ENCODE results near the gene NKX3-2.

The NKX3-2 gene

GRCh38 chr4:13526658-13527057, 17.6 kb downstream of the NKX3-2 start:
- no peak for DNase-seq (ENCODE audit: low read depth)

GRCh38 chr4:13525606-13526281, 18.6 kb downstream of the NKX3-2 start:
- no peak for DNase-seq (ENCODE audit: low read depth)
- no peak overlapping the region for H3K4me3 ChIP-seq (ENCODE audit: low read depth, low read length)
- TF ChIP-seq CTCF (conservative IDR thresholded peaks at IDR 0.05; ENCODE audit: low read depth, low read length) = no peak

More at GRCh38 chr4:13526658-13527057, 17.6 kb downstream of the NKX3-2 start:
- no peak for TF ChIP-seq CTCF (conservative IDR thresholded peaks at IDR 0.05; ENCODE audit: low read depth, low read length)
- H3K4me3 ChIP-seq (ENCODE audit: low read depth, low read length) = no peak overlapping the region

- H3K4me3 ChIP-seq (ENCODE audit: low read depth, low read length) = no peak overlapping the region
- DNase-seq (ENCODE audit: low read depth) = peak; percentile 56
- no peak for TF ChIP-seq CTCF (conservative IDR thresholded peaks at IDR 0.05; ENCODE audit: low read depth, low read length)
Observed at GRCh38 chr4:13524504-13525243, 19.6 kb downstream of the NKX3-2 start.

- TF ChIP-seq CTCF (conservative IDR thresholded peaks at IDR 0.05; ENCODE audit: low read depth, low read length) = no peak
- H3K4me3 ChIP-seq (ENCODE audit: low read depth, low read length) = no peak overlapping the region
- DNase-seq (ENCODE audit: low read depth) = no peak
Observed at GRCh38 chr4:13523591-13524503, 20.5 kb downstream of the NKX3-2 start.

- TF ChIP-seq CTCF (conservative IDR thresholded peaks at IDR 0.05; ENCODE audit: low read depth, low read length) = no peak
- no peak for DNase-seq (ENCODE audit: low read depth)
- H3K4me3 ChIP-seq (ENCODE audit: low read depth, low read length) = no peak overlapping the region
Observed at GRCh38 chr4:13523105-13523477, 21.2 kb downstream of the NKX3-2 start.

GRCh38 chr4:13522282-13523104, 21.8 kb downstream of the NKX3-2 start:
- H3K4me3 ChIP-seq (ENCODE audit: low read depth, low read length) = no peak overlapping the region
- TF ChIP-seq CTCF (conservative IDR thresholded peaks at IDR 0.05; ENCODE audit: low read depth, low read length) = no peak
- DNase-seq (ENCODE audit: low read depth) = no peak
